Uterus (tissue), 2 donors: ENCODE data around the gene NPS.

ENCODE experiments used
- CTCF ChIP-seq, 4 experiments: fragments of 200-600 bp in 2 of 4; fragments of 450-650 bp in 2 of 4; sonication (generic) in 2 of 4; IDR thresholded peaks; one replicate each; pipeline ENCODE4 v1.5.1; 2016 to 2019; ENCODE audit warnings: antibody characterized with exemption in 4 of 4, mild to moderate bottlenecking in 2 of 4, moderate library complexity in 1 of 4
- POLR2A ChIP-seq, 2 donors: fragments of 450-650 bp; IDR thresholded peaks; one replicate each; pipeline ENCODE4 v1.6.1; 2016; ENCODE audit warnings: antibody characterized with exemption in 2 of 2, mild to moderate bottlenecking in 1 of 2, moderate library complexity in 1 of 2

GRCh38 chr10:127527891-127528290 lies 21.2 kb upstream of the NPS start:
- TF ChIP-seq CTCF (IDR thresholded peaks at IDR 0.05) (no peak), POLR2A (IDR thresholded peaks at IDR 0.05) (no peak)
